HG03571 (cell line): ENCODE results near the gene TRAF2.

Experiments used
- ATAC-seq: cut with Tn5 transposase; IDR thresholded peaks from one replicate; pipeline ENCODE4 v1.9.1; 2021; ENCODE audit not compliant: unreplicated experiment

The TRAF2 gene

GRCh38 chr9:136973618-136974617 is 87.6 kb downstream of the TRAF2 start:
- ATAC-seq = no peak

GRCh38 chr9:136974817-136975535 is 88.7 kb downstream of the TRAF2 start:
- no peak for ATAC-seq

- no peak for ATAC-seq
These were observed 89.3 kb downstream of the TRAF2 start for GRCh38 chr9:136975644-136976043.
